ENCODE results near the gene PPM1H. TPM values are rescaled to one million over a fixed set of nuclear protein-coding genes. Genes with fewer than 3 reads are reported as not detected.

PPM1H gene
- total RNA-seq, 2 donors from 2014 or later, result 46.4 to 74.4 TPM

- peaks cover 11% of the 10 kb centered on the region for H3K9me3 ChIP-seq (ENCODE audit: control insufficient read depth, low read length)
- WGBS, 2 experiments (ENCODE audit: insufficient coverage in 1 of 2, insufficient read length in 1 of 2), result 95 to 100% methylated on average over 2 of the region's 2 CpGs
- peaks cover 18% of the 10 kb centered on the region for H3K4me1 ChIP-seq (ENCODE audit: control insufficient read depth, insufficient read depth, low read length)
- H3K36me3 ChIP-seq (ENCODE audit: control insufficient read depth, insufficient read depth, low read length), result peaks cover 2% of the 10 kb centered on the region
- Mint-ChIP-seq H3K27ac (peak overlapping the region; percentile 93), H3K9me3 (peaks cover 6% of the 10 kb centered on the region), H3K4me1 (peaks cover 58% of the 10 kb centered on the region), H3K36me3 (ENCODE audit: low read depth) (peaks cover 42% of the 10 kb centered on the region), H3K4me3 (no peak overlapping the region), H3K27me3 (ENCODE audit: insufficient read depth) (no peaks in the 10 kb centered on the region)
- H3K4me3 ChIP-seq (ENCODE audit: low read length), result peak overlapping the region; percentile 9
- no peak for TF ChIP-seq CTCF (conservative IDR thresholded peaks at IDR 0.05)
- H3K27me3 ChIP-seq (ENCODE audit: control insufficient read depth, insufficient read depth, low read length, poor library complexity, severe bottlenecking), result no peaks in the 10 kb centered on the region
- no peak overlapping the region for H3K27ac ChIP-seq (ENCODE audit: low read depth, low read length)
- no peak for DNase-seq
- no peak overlapping the region for H3K9ac ChIP-seq (ENCODE audit: extremely low read depth, low read length, poor library complexity, severe bottlenecking)
These were observed 274.2 kb downstream of the PPM1H start for GRCh38 chr12:62660756-62661155.

GRCh38 chr12:62659453-62660295 lies 275.3 kb downstream of the PPM1H start:
- Mint-ChIP-seq H3K27ac (peak overlapping the region; percentile 95), H3K9me3 (peaks cover 6% of the 10 kb centered on the region), H3K36me3 (ENCODE audit: low read depth) (peaks cover 33% of the 10 kb centered on the region), H3K27me3 (ENCODE audit: insufficient read depth) (no peaks in the 10 kb centered on the region), H3K4me1 (peaks cover 67% of the 10 kb centered on the region), H3K4me3 (peak overlapping the region; percentile 15)
- peaks cover 24% of the 10 kb centered on the region for H3K4me1 ChIP-seq (ENCODE audit: control insufficient read depth, insufficient read depth, low read length)
- H3K4me3 ChIP-seq (ENCODE audit: low read length), result no peak overlapping the region
- no peaks in the 10 kb centered on the region for H3K36me3 ChIP-seq (ENCODE audit: control insufficient read depth, insufficient read depth, low read length)
- TF ChIP-seq CTCF (conservative IDR thresholded peaks at IDR 0.05), result no peak
- peaks cover 11% of the 10 kb centered on the region for H3K9me3 ChIP-seq (ENCODE audit: control insufficient read depth, low read length)
- no peaks in the 10 kb centered on the region for H3K27me3 ChIP-seq (ENCODE audit: control insufficient read depth, insufficient read depth, low read length, poor library complexity, severe bottlenecking)
- WGBS, 2 experiments (ENCODE audit: insufficient coverage in 1 of 2, insufficient read length in 1 of 2), result 5 to 6% methylated on average over 3 of the region's 3 CpGs
- peak overlapping the region; percentile 27 for H3K9ac ChIP-seq (ENCODE audit: extremely low read depth, low read length, poor library complexity, severe bottlenecking)
- DNase-seq, result peak; percentile 85
- H3K27ac ChIP-seq (ENCODE audit: low read depth, low read length), result peak overlapping the region; percentile 89

- Histone ChIP-seq H3K27me3 (ENCODE audit: control insufficient read depth, insufficient read depth, low read length, poor library complexity, severe bottlenecking) (no peaks in the 10 kb centered on the region), H3K27ac (ENCODE audit: low read depth, low read length) (peak overlapping the region; percentile 89), H3K9me3 (ENCODE audit: control insufficient read depth, low read length) (peaks cover 11% of the 10 kb centered on the region), H3K36me3 (ENCODE audit: control insufficient read depth, insufficient read depth, low read length) (no peaks in the 10 kb centered on the region), H3K4me3 (ENCODE audit: low read length) (peak overlapping the region; percentile 56), H3K9ac (ENCODE audit: extremely low read depth, low read length, poor library complexity, severe bottlenecking) (no peak overlapping the region), H3K4me1 (ENCODE audit: control insufficient read depth, insufficient read depth, low read length) (peaks cover 30% of the 10 kb centered on the region)
- Mint-ChIP-seq H3K27ac (peak overlapping the region; percentile 95), H3K27me3 (ENCODE audit: insufficient read depth) (no peaks in the 10 kb centered on the region), H3K4me1 (peaks cover 65% of the 10 kb centered on the region), H3K9me3 (peaks cover 6% of the 10 kb centered on the region), H3K4me3 (peak overlapping the region; percentile 15), H3K36me3 (ENCODE audit: low read depth) (peaks cover 28% of the 10 kb centered on the region)
- TF ChIP-seq CTCF (conservative IDR thresholded peaks at IDR 0.05), result no peak
- peak; percentile 74 for DNase-seq
- 76 to 78% methylated on average over 6 to 7 of the region's 7 CpGs for WGBS, 2 experiments (ENCODE audit: insufficient coverage in 1 of 2, insufficient read length in 1 of 2)
These were observed 276.0 kb downstream of the PPM1H start for GRCh38 chr12:62658910-62659309.

Data from endodermal cell (in vitro differentiated cells).